ENCODE data around the gene SIRPG. TPM values are rescaled to one million over a fixed set of nuclear protein-coding genes. Genes with fewer than 3 reads are reported as not detected.

The SIRPG gene
- total and polyA plus RNA-seq, 10 of the 15 experiments (the other 5 are each of a cell fraction or from before 2014, with no cell fraction given) = 1.1 to 13.0 (median 4.1) TPM

GRCh38 chr20:1622450-1622849, 35.1 kb downstream of the SIRPG start (continued):
- TF ChIP-seq, protein P1, sequence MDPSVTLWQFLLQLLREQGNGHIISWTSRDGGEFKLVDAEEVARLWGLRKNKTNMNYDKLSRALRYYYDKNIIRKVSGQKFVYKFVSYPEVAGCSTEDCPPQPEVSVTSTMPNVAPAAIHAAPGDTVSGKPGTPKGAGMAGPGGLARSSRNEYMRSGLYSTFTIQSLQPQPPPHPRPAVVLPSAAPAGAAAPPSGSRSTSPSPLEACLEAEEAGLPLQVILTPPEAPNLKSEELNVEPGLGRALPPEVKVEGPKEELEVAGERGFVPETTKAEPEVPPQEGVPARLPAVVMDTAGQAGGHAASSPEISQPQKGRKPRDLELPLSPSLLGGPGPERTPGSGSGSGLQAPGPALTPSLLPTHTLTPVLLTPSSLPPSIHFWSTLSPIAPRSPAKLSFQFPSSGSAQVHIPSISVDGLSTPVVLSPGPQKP (IDR thresholded peaks at IDR 0.05; ENCODE audit: low read depth, low read length) = no peak
- TF ChIP-seq ZNF274 (IDR thresholded peaks at IDR 0.05; ENCODE audit: insufficient read depth, insufficient read length) (no peak), PAX8 (IDR thresholded peaks at IDR 0.05) (no peak), SUZ12 (IDR thresholded peaks at IDR 0.05; ENCODE audit: unreplicated experiment) (no peak), ZBED1 (IDR thresholded peaks at IDR 0.05; ENCODE audit: borderline replicate concordance) (no peak), GABPA (IDR thresholded peaks at IDR 0.05; ENCODE audit: low read depth) (peak; percentile 38; the same call in 1 of the 2 replicates), SRF (IDR thresholded peaks at IDR 0.05; ENCODE audit: low read depth in 2 of 2, low read length in 2 of 2) (peak in 1 of 2 experiments; percentile 84; a peak in 3 of 4 replicates), NBN (IDR thresholded peaks at IDR 0.05) (peak; percentile 64; the same call in 1 of the 2 replicates), STAT3 (IDR thresholded peaks at IDR 0.05; ENCODE audit: low read depth, low read length) (no peak), CHD2 (IDR thresholded peaks at IDR 0.05; ENCODE audit: borderline replicate concordance, low read depth, low read length) (no peak), MYB (IDR thresholded peaks at IDR 0.05; ENCODE audit: borderline replicate concordance, low read depth, low read length) (no peak), RAD21 (IDR thresholded peaks at IDR 0.05; ENCODE audit: insufficient read depth, low read depth, low read length) (no peak), PAX5 (IDR thresholded peaks at IDR 0.05; ENCODE audit: borderline replicate concordance, low read depth, low read length) (no peak), ZZZ3 (IDR thresholded peaks at IDR 0.05; ENCODE audit: control insufficient read depth, insufficient read length, low read depth) (no peak), TCF7 (IDR thresholded peaks at IDR 0.05; ENCODE audit: borderline replicate concordance) (no peak), MXI1 (IDR thresholded peaks at IDR 0.05; ENCODE audit: low read depth, low read length) (no peak), POLR2AphosphoS2 (IDR thresholded peaks at IDR 0.05; ENCODE audit: low read depth, low read length) (no peak), SREBF1 (IDR thresholded peaks at IDR 0.05; ENCODE audit: low read length) (no peak), SMC3 (IDR thresholded peaks at IDR 0.05; ENCODE audit: borderline replicate concordance, low read length) (no peak), RBBP5 (conservative IDR thresholded peaks at IDR 0.05) (no peak), SIX5 (IDR thresholded peaks at IDR 0.05; ENCODE audit: low read depth, low read length, severe bottlenecking) (no peak), MYC (IDR thresholded peaks at IDR 0.05; ENCODE audit: insufficient read depth, insufficient read length, insufficient replicate concordance, low read length, severe bottlenecking) (no peak), E4F1 (IDR thresholded peaks at IDR 0.05; ENCODE audit: borderline replicate concordance, partially characterized antibody) (no peak), SMAD1 (IDR thresholded peaks at IDR 0.05; ENCODE audit: low read depth, partially characterized antibody) (peak; percentile 39), TARDBP (IDR thresholded peaks at IDR 0.05; ENCODE audit: borderline replicate concordance) (no peak), POLR2AphosphoS5 (IDR thresholded peaks at IDR 0.05; ENCODE audit: low read length) (no peak), SUPT20H (IDR thresholded peaks at IDR 0.05; ENCODE audit: borderline replicate concordance, control insufficient read depth, low read depth, low read length) (no peak)
- TF ChIP-seq, protein P2, sequence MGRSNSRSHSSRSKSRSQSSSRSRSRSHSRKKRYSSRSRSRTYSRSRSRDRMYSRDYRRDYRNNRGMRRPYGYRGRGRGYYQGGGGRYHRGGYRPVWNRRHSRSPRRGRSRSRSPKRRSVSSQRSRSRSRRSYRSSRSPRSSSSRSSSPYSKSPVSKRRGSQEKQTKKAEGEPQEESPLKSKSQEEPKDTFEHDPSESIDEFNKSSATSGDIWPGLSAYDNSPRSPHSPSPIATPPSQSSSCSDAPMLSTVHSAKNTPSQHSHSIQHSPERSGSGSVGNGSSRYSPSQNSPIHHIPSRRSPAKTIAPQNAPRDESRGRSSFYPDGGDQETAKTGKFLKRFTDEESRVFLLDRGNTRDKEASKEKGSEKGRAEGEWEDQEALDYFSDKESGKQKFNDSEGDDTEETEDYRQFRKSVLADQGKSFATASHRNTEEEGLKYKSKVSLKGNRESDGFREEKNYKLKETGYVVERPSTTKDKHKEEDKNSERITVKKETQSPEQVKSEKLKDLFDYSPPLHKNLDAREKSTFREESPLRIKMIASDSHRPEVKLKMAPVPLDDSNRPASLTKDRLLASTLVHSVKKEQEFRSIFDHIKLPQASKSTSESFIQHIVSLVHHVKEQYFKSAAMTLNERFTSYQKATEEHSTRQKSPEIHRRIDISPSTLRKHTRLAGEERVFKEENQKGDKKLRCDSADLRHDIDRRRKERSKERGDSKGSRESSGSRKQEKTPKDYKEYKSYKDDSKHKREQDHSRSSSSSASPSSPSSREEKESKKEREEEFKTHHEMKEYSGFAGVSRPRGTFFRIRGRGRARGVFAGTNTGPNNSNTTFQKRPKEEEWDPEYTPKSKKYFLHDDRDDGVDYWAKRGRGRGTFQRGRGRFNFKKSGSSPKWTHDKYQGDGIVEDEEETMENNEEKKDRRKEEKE (IDR thresholded peaks at IDR 0.05) = no peak

All from GM12878 (cell line).